HG02973 (cell line): ENCODE results near the gene ADAMTS6.
"Not testable (repeated sequence)": the region's sequence is repeated elsewhere in the genome, so short reads cannot be mapped to it uniquely, and the experiment has no call there.

Experiments used
- ATAC-seq: cut with Tn5 transposase; IDR thresholded peaks from one replicate; pipeline ENCODE4 v1.9.1; 2021; ENCODE audit warnings: moderate library complexity; ENCODE audit not compliant: unreplicated experiment

Gene ADAMTS6

GRCh38 chr5:65199993-65200675 lies 281.6 kb downstream of the ADAMTS6 start:
- ATAC-seq = no peak

GRCh38 chr5:65198456-65199120 lies 283.1 kb downstream of the ADAMTS6 start:
- no peak for ATAC-seq

GRCh38 chr5:65197531-65198455 lies 283.9 kb downstream of the ADAMTS6 start:
- ATAC-seq = no peak

GRCh38 chr5:65194871-65195270 lies 286.8 kb downstream of the ADAMTS6 start:
- ATAC-seq = no peak

GRCh38 chr5:65192331-65192730 lies 289.4 kb downstream of the ADAMTS6 start:
- ATAC-seq = no peak

GRCh38 chr5:65191554-65192135 lies 290.1 kb downstream of the ADAMTS6 start:
- ATAC-seq = no peak

- peak; percentile 77 for ATAC-seq
These were observed 291.2 kb downstream of the ADAMTS6 start for GRCh38 chr5:65190328-65191053.

GRCh38 chr5:65186646-65187227 lies 295.0 kb downstream of the ADAMTS6 start:
- ATAC-seq = no peak

- no peak for ATAC-seq
These were observed 296.3 kb downstream of the ADAMTS6 start for GRCh38 chr5:65185468-65185867.

GRCh38 chr5:65184780-65185179 lies 296.9 kb downstream of the ADAMTS6 start:
- ATAC-seq = no peak

GRCh38 chr5:65174231-65174630 lies 307.5 kb downstream of the ADAMTS6 start:
- ATAC-seq = not testable (repeated sequence)

GRCh38 chr5:65173130-65173525 lies 308.6 kb downstream of the ADAMTS6 start:
- no peak for ATAC-seq

GRCh38 chr5:65172486-65173129 lies 309.1 kb downstream of the ADAMTS6 start:
- ATAC-seq = peak; percentile 100

GRCh38 chr5:65171645-65172044 lies 310.1 kb downstream of the ADAMTS6 start:
- ATAC-seq = no peak

- ATAC-seq = no peak
These were observed 318.0 kb downstream of the ADAMTS6 start for GRCh38 chr5:65163698-65164097.

- ATAC-seq = no peak
These were observed 320.1 kb downstream of the ADAMTS6 start for GRCh38 chr5:65161655-65162054.

- no peak for ATAC-seq
These were observed 323.7 kb downstream of the ADAMTS6 start for GRCh38 chr5:65157906-65158603.

GRCh38 chr5:65156933-65157332 lies 324.8 kb downstream of the ADAMTS6 start:
- no peak for ATAC-seq

- ATAC-seq = no peak
These were observed 329.6 kb downstream of the ADAMTS6 start for GRCh38 chr5:65152131-65152530.
